Hepatic stellate cell (primary cell): ENCODE measurements around the gene LRRC8C.
"Not testable (repeated sequence)": the region's sequence is repeated elsewhere in the genome, so short reads cannot be mapped to it uniquely, and the experiment has no call there.

Source experiments
- DNase-seq: peaks from one replicate; pipeline ENCODE4 v3.0.0; 2011; ENCODE audit warnings: low spot score

Gene LRRC8C

GRCh38 chr1:89607586-89608318 lies 25.2 kb upstream of the LRRC8C start:
- DNase-seq: no peak

GRCh38 chr1:89608319-89608983 lies 24.5 kb upstream of the LRRC8C start:
- DNase-seq: no peak

- DNase-seq: no peak
Measured at GRCh38 chr1:89608984-89609725, 23.8 kb upstream of the LRRC8C start.

- no peak for DNase-seq
Measured at GRCh38 chr1:89609781-89610456, 23.0 kb upstream of the LRRC8C start.

GRCh38 chr1:89610457-89611011 lies 22.4 kb upstream of the LRRC8C start:
- no peak for DNase-seq

GRCh38 chr1:89611721-89612120 lies 21.2 kb upstream of the LRRC8C start:
- no peak for DNase-seq

GRCh38 chr1:89613928-89614327 lies 19.0 kb upstream of the LRRC8C start:
- no peak for DNase-seq

GRCh38 chr1:89615676-89616598 lies 17.0 kb upstream of the LRRC8C start:
- no peak for DNase-seq

GRCh38 chr1:89616844-89617627 lies 15.9 kb upstream of the LRRC8C start:
- DNase-seq: no peak

GRCh38 chr1:89620664-89621063 lies 12.3 kb upstream of the LRRC8C start:
- DNase-seq: no peak

- no peak for DNase-seq
Measured at GRCh38 chr1:89622895-89623294, 10.0 kb upstream of the LRRC8C start.

GRCh38 chr1:89624314-89624713 lies 8.6 kb upstream of the LRRC8C start:
- DNase-seq: no peak

GRCh38 chr1:89624715-89625323 lies 8.1 kb upstream of the LRRC8C start:
- DNase-seq: no peak

- no peak for DNase-seq
Measured at GRCh38 chr1:89627596-89627962, 5.3 kb upstream of the LRRC8C start.

- no peak for DNase-seq
Measured at GRCh38 chr1:89629146-89629545, 3.8 kb upstream of the LRRC8C start.

GRCh38 chr1:89629600-89629999 lies 3.3 kb upstream of the LRRC8C start:
- not testable (repeated sequence) for DNase-seq

GRCh38 chr1:89630048-89630447 lies 2.9 kb upstream of the LRRC8C start:
- no peak for DNase-seq

GRCh38 chr1:89631816-89632656 lies 884 bp upstream of the LRRC8C start:
- DNase-seq: no peak

- peak; percentile 58 for DNase-seq
Measured at GRCh38 chr1:89633248-89633799, 404 bp downstream of the LRRC8C start.
